ENCODE measurements around the gene A2M.

A2M gene

GRCh38 chr12:9098115-9098452, 17.6 kb downstream of the A2M start:
- H3F3A ChIP-seq (ENCODE audit: insufficient read depth), result no peaks in the 10 kb centered on the region
- no peaks in the 10 kb centered on the region for H4K20me1 ChIP-seq (ENCODE audit: low read depth, low read length)
- H3K9me3 ChIP-seq (ENCODE audit: insufficient read depth, low read length), result no peaks in the 10 kb centered on the region
- H3K27ac ChIP-seq (ENCODE audit: low read depth, low read length), result no peak overlapping the region
- no peaks in the 10 kb centered on the region for H3K27me3 ChIP-seq (ENCODE audit: low read length)
- TF ChIP-seq EZH2phosphoT487 (conservative IDR thresholded peaks at IDR 0.05; ENCODE audit: low read length) (no peak), CTCF (IDR thresholded peaks at IDR 0.05; ENCODE audit: insufficient read depth, low read length, poor library complexity, severe bottlenecking) (no peak)
- H3K4me2 ChIP-seq (ENCODE audit: low read depth, low read length, poor library complexity, severe bottlenecking), result no peak overlapping the region
- H3K4me3 ChIP-seq (ENCODE audit: insufficient read depth, low read length, poor library complexity, severe bottlenecking), result no peak overlapping the region
- H3K9ac ChIP-seq (ENCODE audit: low read length), result no peak overlapping the region
- H3K9me2 ChIP-seq (replicated peaks; ENCODE audit: insufficient read depth, low read length), result no peaks in the 10 kb centered on the region
- H3K79me2 ChIP-seq (ENCODE audit: insufficient read depth, low read length), result no peaks in the 10 kb centered on the region
- H2AFZ ChIP-seq (ENCODE audit: low read depth, low read length, severe bottlenecking), result no peak overlapping the region
- H3K36me3 ChIP-seq (ENCODE audit: low read length), result no peaks in the 10 kb centered on the region

DNA sequence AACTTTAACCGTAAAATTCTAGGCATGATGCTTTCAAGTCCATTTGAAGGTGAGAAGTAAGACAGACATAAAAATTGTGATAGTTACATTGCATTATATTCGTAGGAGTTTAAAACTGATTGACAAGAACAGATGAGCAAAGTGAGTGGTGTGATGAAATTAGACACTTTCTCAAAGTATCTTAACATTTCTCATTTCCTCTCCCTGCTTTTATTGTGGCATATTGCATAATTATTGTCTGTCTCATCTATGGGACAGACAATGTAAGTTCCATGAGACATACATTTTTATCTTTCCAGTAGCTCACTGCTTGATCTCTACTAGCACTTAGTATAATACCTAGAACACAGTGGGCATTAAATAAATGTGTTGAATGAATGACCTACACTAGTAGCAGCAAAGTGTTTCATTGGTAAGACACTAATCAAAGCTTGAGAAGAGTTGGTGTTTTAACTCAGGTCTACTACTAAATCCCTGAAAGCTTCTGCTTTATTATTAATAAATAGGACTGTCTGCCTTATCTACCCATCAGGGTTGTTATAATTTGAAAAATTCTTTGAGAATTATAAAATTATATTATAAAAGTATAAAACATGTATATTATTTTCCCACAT, 19.0 kb downstream of the A2M start:
- no peaks in the 10 kb centered on the region for H3K27me3 ChIP-seq (ENCODE audit: low read length)
- H3K9me2 ChIP-seq (replicated peaks; ENCODE audit: insufficient read depth, low read length), result no peaks in the 10 kb centered on the region
- H3K27ac ChIP-seq (ENCODE audit: low read depth, low read length), result no peak overlapping the region
- no peaks in the 10 kb centered on the region for H3F3A ChIP-seq (ENCODE audit: insufficient read depth)
- no peak overlapping the region for H2AFZ ChIP-seq (ENCODE audit: low read depth, low read length, severe bottlenecking)
- H3K4me2 ChIP-seq (ENCODE audit: low read depth, low read length, poor library complexity, severe bottlenecking), result no peak overlapping the region
- no peaks in the 10 kb centered on the region for H3K79me2 ChIP-seq (ENCODE audit: insufficient read depth, low read length)
- TF ChIP-seq CTCF (IDR thresholded peaks at IDR 0.05; ENCODE audit: insufficient read depth, low read length, poor library complexity, severe bottlenecking), result no peak
- no peak for TF ChIP-seq EZH2phosphoT487 (conservative IDR thresholded peaks at IDR 0.05; ENCODE audit: low read length)
- no peak overlapping the region for H3K9ac ChIP-seq (ENCODE audit: low read length)
- H3K4me3 ChIP-seq (ENCODE audit: insufficient read depth, low read length, poor library complexity, severe bottlenecking), result no peak overlapping the region
- no peaks in the 10 kb centered on the region for H3K36me3 ChIP-seq (ENCODE audit: low read length)
- H3K9me3 ChIP-seq (ENCODE audit: insufficient read depth, low read length), result no peaks in the 10 kb centered on the region
- H4K20me1 ChIP-seq (ENCODE audit: low read depth, low read length), result no peaks in the 10 kb centered on the region

DNA sequence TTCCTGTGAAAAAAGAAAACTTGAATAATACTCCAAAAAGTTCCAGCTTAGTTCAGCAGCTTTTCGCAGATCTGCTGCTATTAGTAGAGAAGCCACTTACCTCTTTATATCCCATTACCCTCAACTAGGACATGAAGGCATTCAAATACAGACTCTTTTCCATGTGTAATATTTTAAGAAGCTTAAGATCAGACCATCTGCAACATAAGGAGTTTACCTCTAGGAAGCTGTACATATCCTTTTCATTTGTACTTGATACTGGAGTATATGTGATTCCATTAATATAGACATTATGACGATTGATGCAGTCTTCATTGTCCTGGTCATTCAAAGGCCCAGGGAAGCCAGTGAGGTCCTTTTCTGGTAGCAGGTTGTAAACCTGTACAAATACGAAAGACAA, 20.4 kb downstream of the A2M start:
- H4K20me1 ChIP-seq (ENCODE audit: low read depth, low read length), result no peaks in the 10 kb centered on the region
- H3K9me3 ChIP-seq (ENCODE audit: insufficient read depth, low read length), result no peaks in the 10 kb centered on the region
- H3K4me3 ChIP-seq (ENCODE audit: insufficient read depth, low read length, poor library complexity, severe bottlenecking), result no peak overlapping the region
- H2AFZ ChIP-seq (ENCODE audit: low read depth, low read length, severe bottlenecking), result no peak overlapping the region
- H3K27me3 ChIP-seq (ENCODE audit: low read length), result no peaks in the 10 kb centered on the region
- H3K9ac ChIP-seq (ENCODE audit: low read length), result no peak overlapping the region
- no peak overlapping the region for H3K4me2 ChIP-seq (ENCODE audit: low read depth, low read length, poor library complexity, severe bottlenecking)
- no peaks in the 10 kb centered on the region for H3K79me2 ChIP-seq (ENCODE audit: insufficient read depth, low read length)
- H3K9me2 ChIP-seq (replicated peaks; ENCODE audit: insufficient read depth, low read length), result no peaks in the 10 kb centered on the region
- H3F3A ChIP-seq (ENCODE audit: insufficient read depth), result no peaks in the 10 kb centered on the region
- H3K27ac ChIP-seq (ENCODE audit: low read depth, low read length), result no peak overlapping the region
- no peaks in the 10 kb centered on the region for H3K36me3 ChIP-seq (ENCODE audit: low read length)
- TF ChIP-seq CTCF (IDR thresholded peaks at IDR 0.05; ENCODE audit: insufficient read depth, low read length, poor library complexity, severe bottlenecking) (no peak), EZH2phosphoT487 (conservative IDR thresholded peaks at IDR 0.05; ENCODE audit: low read length) (no peak)

Measured in SU-DHL-6 (cell line).